HG02642 (cell line): ENCODE measurements around the gene SRRM2.

Experiments used
- ATAC-seq: cut with Tn5 transposase; IDR thresholded peaks from one replicate; pipeline ENCODE4 v1.9.1; 2021; ENCODE audit warnings: mild to moderate bottlenecking; ENCODE audit not compliant: unreplicated experiment, poor library complexity

SRRM2 gene

DNA sequence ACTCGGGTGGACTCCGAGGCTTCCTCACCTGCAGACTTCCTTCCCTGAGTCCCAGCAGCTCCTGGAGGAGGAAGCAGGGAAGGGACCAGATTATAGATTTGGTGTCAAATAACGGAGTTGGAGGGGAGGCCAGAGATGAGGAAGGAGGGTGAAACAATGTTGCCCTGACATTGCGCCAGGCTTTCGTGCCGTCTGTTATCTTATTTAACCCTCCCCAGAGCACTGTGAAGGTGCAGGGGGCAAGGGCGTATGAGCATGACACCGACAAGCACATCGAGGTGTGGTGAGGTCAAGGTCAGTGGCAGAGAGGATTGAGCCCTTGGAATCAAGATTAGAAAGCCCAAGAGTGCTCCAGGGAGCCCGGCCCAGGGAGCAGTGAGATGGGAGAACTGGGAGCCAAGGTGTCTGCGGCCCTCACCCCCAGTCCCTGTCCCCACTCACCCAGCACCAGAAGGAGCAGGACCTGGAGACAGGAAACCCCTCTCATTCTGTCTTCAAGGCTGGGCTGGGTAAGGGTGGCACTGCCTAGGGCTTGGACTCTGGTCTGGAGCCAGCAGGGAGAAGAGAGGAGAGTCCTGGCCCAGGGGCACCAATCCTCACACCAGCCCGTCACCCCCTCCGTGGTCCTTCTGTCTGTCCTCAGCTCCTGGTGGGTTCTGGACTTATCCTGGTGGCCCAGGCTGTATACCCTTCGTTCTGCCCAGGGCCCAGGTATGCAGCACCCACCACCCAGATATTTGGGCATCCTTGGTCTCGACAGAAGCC is 33.8 kb downstream of the SRRM2 start:
- ATAC-seq = no peak

DNA sequence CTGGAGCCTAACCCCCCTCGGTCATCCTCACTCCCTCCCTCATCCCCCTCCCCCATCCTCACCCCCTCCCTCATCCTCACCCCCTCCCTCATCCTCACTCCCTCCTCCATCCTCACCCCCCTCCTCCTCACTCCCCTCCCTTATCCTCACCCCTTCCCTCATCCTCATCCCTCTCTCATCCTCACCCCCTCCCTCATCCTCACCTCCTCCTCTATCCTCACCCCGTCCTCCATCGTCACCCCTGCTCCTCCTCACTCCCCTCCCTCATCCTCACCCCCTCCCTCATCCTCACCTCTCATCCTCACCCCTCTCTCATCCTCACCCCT is 34.4 kb downstream of the SRRM2 start:
- ATAC-seq = no peak

DNA sequence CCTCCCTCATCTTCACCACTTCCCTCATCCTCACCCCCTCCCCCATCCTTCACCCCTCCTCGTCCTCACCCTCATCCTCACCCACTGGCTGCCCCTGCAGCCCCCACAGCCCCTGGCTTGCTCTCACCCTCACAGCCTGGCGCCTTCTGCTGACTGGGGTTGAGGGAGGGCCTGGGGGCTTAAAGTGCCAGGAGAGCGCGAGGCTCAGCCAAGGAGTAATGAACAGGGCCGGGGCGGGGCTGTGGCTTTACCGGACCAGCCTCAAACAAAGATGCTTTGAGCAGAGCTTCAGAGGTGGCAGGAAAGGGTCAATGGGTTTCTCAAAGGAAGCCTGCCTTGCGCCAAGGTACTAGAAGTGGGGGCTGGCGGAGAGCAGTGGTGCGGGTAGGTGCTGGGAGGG is 35.0 kb downstream of the SRRM2 start, which contains the start of gene PRSS33:
Gene PRSS33, minus strand, starts transcription at position 155 of the 400 bp plus-strand sequence. CDS start 1,013 bp downstream, outside the sequence.
- no peak for ATAC-seq

GRCh38 chr16:2787961-2788360 is 35.5 kb downstream of the SRRM2 start:
- no peak for ATAC-seq

- no peak for ATAC-seq
These were observed 38.2 kb downstream of the SRRM2 start for GRCh38 chr16:2790631-2791030.

- ATAC-seq = no peak
These were observed 38.7 kb downstream of the SRRM2 start for GRCh38 chr16:2791174-2791573.

DNA sequence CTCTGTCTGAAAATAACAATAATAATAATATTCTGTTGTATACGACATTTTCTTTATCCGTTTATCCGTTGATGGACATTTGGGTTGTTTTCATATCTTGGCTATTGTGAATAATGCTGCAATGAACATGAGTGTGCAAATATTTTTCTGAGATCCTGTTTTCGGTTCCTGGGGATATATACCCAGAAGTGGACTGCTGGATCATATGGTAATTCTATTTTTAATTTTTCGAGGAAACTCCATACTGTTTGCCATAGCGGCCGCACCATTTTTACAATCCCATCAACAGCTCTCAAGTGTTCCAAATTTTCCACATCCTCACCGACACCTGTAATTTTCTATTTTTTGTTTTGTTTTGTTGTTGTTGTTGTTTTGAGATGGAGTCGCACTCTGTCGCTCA is 40.5 kb downstream of the SRRM2 start:
- ATAC-seq = no peak

DNA sequence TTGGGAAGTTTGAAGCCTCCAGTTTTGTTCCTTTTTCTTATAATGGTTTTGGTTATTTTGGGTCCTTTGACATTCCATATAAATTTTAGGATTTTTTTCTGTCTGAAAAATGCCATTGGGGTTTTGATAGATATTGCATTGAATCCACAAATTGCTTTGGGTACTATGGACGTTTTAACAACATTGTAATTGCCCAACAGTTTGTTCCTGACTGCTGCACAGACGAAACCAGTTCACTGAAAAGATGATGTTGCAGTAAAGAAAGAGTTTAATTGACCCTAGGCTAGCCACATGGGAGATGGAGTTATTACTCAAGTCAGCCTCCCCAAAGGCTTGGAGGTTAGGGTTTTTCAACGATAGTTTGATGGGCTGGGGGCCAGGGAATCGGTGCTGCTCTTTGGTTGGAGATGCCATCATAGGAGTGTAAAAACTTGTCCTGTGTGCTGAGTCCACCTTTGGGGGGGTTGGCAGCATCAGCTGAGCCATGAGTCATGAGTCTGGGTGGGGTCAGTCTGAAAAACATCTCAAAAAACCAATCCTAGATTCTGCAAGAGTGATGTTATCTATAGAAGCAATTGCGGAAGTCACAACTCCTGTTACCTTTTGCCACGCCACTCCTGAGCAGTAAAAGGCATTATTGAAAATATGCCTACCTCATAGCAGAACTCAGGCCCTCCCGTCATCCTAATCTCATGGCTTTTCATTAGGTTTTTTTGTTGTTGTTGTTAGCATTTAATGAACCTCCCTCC is 43.1 kb downstream of the SRRM2 start:
- no peak for ATAC-seq

DNA sequence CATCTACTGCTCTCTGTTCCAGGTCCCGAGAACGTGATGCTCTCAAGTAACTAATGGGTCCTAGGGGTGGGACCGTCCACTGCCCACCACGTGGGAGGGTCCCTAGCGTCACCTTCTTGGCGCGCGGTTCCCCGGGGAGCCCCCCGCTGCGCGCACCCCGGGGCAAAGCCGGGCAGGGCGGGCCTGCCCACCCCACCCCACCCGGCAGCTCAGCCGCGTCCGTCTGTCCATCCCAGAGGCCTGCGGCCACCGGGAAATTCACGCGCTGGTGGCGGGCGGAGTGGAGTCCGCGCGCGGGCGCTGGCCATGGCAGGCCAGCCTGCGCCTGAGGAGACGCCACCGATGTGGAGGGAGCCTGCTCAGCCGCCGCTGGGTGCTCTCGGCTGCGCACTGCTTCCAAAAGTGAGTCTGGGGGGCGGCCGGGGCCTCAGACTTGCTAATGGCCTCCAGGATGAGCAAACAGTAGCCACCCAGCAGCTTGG is 46.3 kb downstream of the SRRM2 start:
- no peak for ATAC-seq

DNA sequence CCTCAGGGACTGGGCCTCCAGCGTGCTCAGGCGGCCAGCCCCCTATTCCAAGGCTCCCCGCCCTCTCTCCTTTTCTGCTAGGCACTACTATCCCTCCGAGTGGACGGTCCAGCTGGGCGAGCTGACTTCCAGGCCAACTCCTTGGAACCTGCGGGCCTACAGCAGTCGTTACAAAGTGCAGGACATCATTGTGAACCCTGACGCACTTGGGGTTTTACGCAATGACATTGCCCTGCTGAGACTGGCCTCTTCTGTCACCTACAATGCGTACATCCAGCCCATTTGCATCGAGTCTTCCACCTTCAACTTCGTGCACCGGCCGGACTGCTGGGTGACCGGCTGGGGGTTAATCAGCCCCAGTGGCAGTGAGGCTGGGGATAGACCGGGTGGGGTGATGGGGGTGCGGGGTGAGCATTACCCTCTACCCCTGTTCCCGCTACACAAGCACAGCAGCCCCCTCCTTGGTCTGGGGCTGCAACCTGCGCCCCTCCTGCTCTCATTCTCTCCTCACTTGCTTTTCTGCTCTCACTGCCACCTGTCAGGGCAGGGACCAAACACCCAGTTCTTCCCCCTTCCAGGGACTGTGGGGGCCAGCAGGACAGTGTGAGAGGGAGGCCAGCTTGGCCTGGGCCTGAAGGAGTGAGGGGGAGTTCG is 46.9 kb downstream of the SRRM2 start:
- no peak for ATAC-seq

DNA sequence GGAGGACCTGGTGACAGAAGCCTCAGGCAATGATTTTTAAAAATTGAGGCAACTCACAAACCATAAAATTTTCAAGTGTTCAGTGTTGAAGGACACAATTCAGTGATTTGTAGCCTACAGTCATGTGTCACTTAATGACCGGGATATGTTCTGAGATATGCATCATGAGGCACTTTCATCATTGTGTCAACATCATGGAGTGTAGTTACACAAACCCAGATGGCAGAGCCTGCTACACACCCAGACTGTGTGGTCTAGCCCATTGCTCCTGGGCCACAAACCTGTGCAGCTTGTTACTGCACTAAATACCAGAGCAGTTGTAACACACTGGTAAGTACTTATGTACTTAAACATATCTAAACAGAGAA is 47.4 kb downstream of the SRRM2 start:
- ATAC-seq = no peak

DNA sequence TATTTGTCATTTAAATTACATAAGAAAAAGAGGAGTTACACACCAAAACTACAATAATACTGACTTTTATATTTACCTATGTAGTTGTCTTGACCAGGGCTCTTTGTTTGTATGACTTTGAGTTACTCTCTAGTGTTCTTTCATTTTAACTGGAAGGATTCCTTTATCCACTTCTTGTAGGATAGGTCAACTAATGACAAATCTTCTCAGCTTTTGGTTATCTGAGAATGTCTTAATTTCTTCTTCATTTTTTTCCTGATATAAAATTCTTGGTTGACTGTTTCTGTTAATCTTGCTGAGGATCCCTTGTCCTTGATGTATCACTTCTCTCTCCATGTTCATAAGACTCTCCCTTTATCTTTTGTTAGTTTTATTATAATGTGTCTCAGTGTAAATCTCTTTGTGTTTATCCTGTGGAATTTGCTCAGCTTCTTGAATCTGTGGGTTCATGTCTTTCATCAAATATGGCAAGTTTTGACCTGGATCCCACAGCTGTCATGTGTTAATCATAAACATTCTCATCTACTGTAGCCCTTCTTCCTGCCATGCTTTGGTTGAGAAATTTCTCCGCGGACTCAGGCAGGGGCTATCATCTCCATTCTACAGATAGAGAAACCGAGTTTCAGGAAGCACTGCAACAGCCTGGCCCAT is 51.2 kb downstream of the SRRM2 start:
- no peak for ATAC-seq

- ATAC-seq = no peak
These were observed 52.3 kb downstream of the SRRM2 start for GRCh38 chr16:2804728-2805127.

GRCh38 chr16:2806286-2806685 is 53.8 kb downstream of the SRRM2 start:
- no peak for ATAC-seq

GRCh38 chr16:2808181-2808580 is 55.7 kb downstream of the SRRM2 start:
- ATAC-seq = no peak

DNA sequence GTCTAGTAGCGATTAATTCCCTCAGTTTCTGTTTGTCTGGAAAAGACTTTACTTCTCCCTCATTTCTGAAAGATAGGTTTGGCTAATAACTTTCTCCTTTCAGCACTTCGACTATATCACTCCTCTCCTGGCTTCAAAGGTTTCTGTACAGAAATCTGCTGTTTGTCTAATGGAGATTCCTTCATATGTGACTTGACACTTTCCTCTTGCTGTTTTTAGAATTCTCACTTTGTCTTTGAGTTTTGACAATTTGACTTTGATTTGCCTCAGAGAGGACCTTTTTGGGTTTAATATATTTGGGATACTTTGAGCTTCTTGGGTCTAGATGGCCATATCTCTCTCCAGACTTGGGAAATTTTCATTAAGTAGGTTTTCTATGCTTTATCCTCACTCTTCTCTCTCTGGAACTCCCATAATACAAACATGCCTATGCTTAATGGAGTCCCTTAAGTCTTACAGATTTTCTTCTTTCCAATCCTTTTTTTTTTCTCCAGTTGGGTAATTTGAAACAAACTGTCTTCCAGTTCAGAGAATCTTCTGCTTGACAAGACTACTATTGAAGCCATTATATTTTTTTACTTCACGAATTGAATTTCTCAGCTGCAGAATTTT is 56.8 kb downstream of the SRRM2 start:
- no peak for ATAC-seq

GRCh38 chr16:2810651-2811050 is 58.2 kb downstream of the SRRM2 start:
- ATAC-seq = no peak

GRCh38 chr16:2811703-2812471 is 59.4 kb downstream of the SRRM2 start:
- no peak for ATAC-seq

- ATAC-seq = no peak
These were observed 61.4 kb downstream of the SRRM2 start for GRCh38 chr16:2813771-2814221.
